ENCODE measurements around the gene CDH11.

Gene CDH11

GRCh38 chr16:65064131-65064530, 57.7 kb downstream of the CDH11 start:
- FAIRE-seq (no peak), DNase-seq (ENCODE audit: insufficient read length, low spot score) (no peak)

GRCh38 chr16:65062736-65063583, 58.9 kb downstream of the CDH11 start:
- FAIRE-seq: no peak
- TF ChIP-seq POU2F2 (IDR thresholded peaks at IDR 0.05; ENCODE audit: low read depth, low read length): no peak
- TF ChIP-seq SPI1 (IDR thresholded peaks at IDR 0.05; ENCODE audit: low read depth, low read length): no peak
- no peak for TF ChIP-seq POLR2A (IDR thresholded peaks at IDR 0.05; ENCODE audit: low read depth, low read length)
- no peak for TF ChIP-seq TAF1 (IDR thresholded peaks at IDR 0.05; ENCODE audit: low read depth, low read length)
- no peak for TF ChIP-seq PAX5 (IDR thresholded peaks at IDR 0.05; ENCODE audit: insufficient read depth, low read length, severe bottlenecking)
- TF ChIP-seq POLR2AphosphoS5 (IDR thresholded peaks at IDR 0.05; ENCODE audit: low read depth, low read length): no peak
- DNase-seq (ENCODE audit: insufficient read length, low spot score): no peak

More at GRCh38 chr16:65064131-65064530, 57.7 kb downstream of the CDH11 start:
- TF ChIP-seq PAX5 (IDR thresholded peaks at IDR 0.05; ENCODE audit: insufficient read depth, low read length, severe bottlenecking): no peak
- TF ChIP-seq POLR2AphosphoS5 (IDR thresholded peaks at IDR 0.05; ENCODE audit: low read depth, low read length): no peak
- no peak for TF ChIP-seq POLR2A (IDR thresholded peaks at IDR 0.05; ENCODE audit: low read depth, low read length)
- TF ChIP-seq TAF1 (IDR thresholded peaks at IDR 0.05; ENCODE audit: low read depth, low read length): no peak

- no peak for DNase-seq (ENCODE audit: insufficient read length, low spot score)
- no peak for TF ChIP-seq TAF1 (IDR thresholded peaks at IDR 0.05; ENCODE audit: low read depth, low read length)
- TF ChIP-seq POLR2A (IDR thresholded peaks at IDR 0.05; ENCODE audit: low read depth, low read length): no peak
- no peak for TF ChIP-seq PAX5 (IDR thresholded peaks at IDR 0.05; ENCODE audit: insufficient read depth, low read length, severe bottlenecking)
- no peak for TF ChIP-seq POU2F2 (IDR thresholded peaks at IDR 0.05; ENCODE audit: low read depth, low read length)
- no peak for TF ChIP-seq POLR2AphosphoS5 (IDR thresholded peaks at IDR 0.05; ENCODE audit: low read depth, low read length)
- no peak for TF ChIP-seq SPI1 (IDR thresholded peaks at IDR 0.05; ENCODE audit: low read depth, low read length)
- FAIRE-seq: no peak
Measured at GRCh38 chr16:65061935-65062518, 59.8 kb downstream of the CDH11 start.

- no peak for FAIRE-seq
- TF ChIP-seq POLR2AphosphoS5 (IDR thresholded peaks at IDR 0.05; ENCODE audit: low read depth, low read length) (no peak), POU2F2 (IDR thresholded peaks at IDR 0.05; ENCODE audit: low read depth, low read length) (no peak), SPI1 (IDR thresholded peaks at IDR 0.05; ENCODE audit: low read depth, low read length) (no peak), PAX5 (IDR thresholded peaks at IDR 0.05; ENCODE audit: insufficient read depth, low read length, severe bottlenecking) (no peak), POLR2A (IDR thresholded peaks at IDR 0.05; ENCODE audit: low read depth, low read length) (no peak), TAF1 (IDR thresholded peaks at IDR 0.05; ENCODE audit: low read depth, low read length) (no peak)
- DNase-seq (ENCODE audit: insufficient read length, low spot score): no peak
Measured at GRCh38 chr16:65061263-65061662, 60.6 kb downstream of the CDH11 start.

GRCh38 chr16:65059406-65059980, 62.4 kb downstream of the CDH11 start:
- DNase-seq (ENCODE audit: insufficient read length, low spot score) (no peak), FAIRE-seq (no peak)

GRCh38 chr16:65057184-65057583, 64.7 kb downstream of the CDH11 start:
- DNase-seq (ENCODE audit: insufficient read length, low spot score) (no peak), FAIRE-seq (no peak)
- TF ChIP-seq POU2F2 (IDR thresholded peaks at IDR 0.05; ENCODE audit: low read depth, low read length): no peak
- no peak for TF ChIP-seq PAX5 (IDR thresholded peaks at IDR 0.05; ENCODE audit: insufficient read depth, low read length, severe bottlenecking)
- TF ChIP-seq TAF1 (IDR thresholded peaks at IDR 0.05; ENCODE audit: low read depth, low read length): no peak
- TF ChIP-seq SPI1 (IDR thresholded peaks at IDR 0.05; ENCODE audit: low read depth, low read length): no peak
- no peak for TF ChIP-seq POLR2AphosphoS5 (IDR thresholded peaks at IDR 0.05; ENCODE audit: low read depth, low read length)
- no peak for TF ChIP-seq POLR2A (IDR thresholded peaks at IDR 0.05; ENCODE audit: low read depth, low read length)

More at GRCh38 chr16:65059406-65059980, 62.4 kb downstream of the CDH11 start:
- TF ChIP-seq TAF1 (IDR thresholded peaks at IDR 0.05; ENCODE audit: low read depth, low read length): no peak
- no peak for TF ChIP-seq POLR2A (IDR thresholded peaks at IDR 0.05; ENCODE audit: low read depth, low read length)
- no peak for TF ChIP-seq POLR2AphosphoS5 (IDR thresholded peaks at IDR 0.05; ENCODE audit: low read depth, low read length)
- no peak for TF ChIP-seq PAX5 (IDR thresholded peaks at IDR 0.05; ENCODE audit: insufficient read depth, low read length, severe bottlenecking)
- TF ChIP-seq SPI1 (IDR thresholded peaks at IDR 0.05; ENCODE audit: low read depth, low read length): no peak
- TF ChIP-seq POU2F2 (IDR thresholded peaks at IDR 0.05; ENCODE audit: low read depth, low read length): no peak

- TF ChIP-seq SPI1 (IDR thresholded peaks at IDR 0.05; ENCODE audit: low read depth, low read length) (no peak), POLR2AphosphoS5 (IDR thresholded peaks at IDR 0.05; ENCODE audit: low read depth, low read length) (no peak)
- FAIRE-seq (no peak), DNase-seq (ENCODE audit: insufficient read length, low spot score) (no peak)
Measured at GRCh38 chr16:65054457-65054856, 67.4 kb downstream of the CDH11 start.

GRCh38 chr16:65049679-65050078, 72.2 kb downstream of the CDH11 start:
- DNase-seq (ENCODE audit: insufficient read length, low spot score): no peak
- TF ChIP-seq POLR2A (IDR thresholded peaks at IDR 0.05; ENCODE audit: low read depth, low read length) (no peak), SPI1 (IDR thresholded peaks at IDR 0.05; ENCODE audit: low read depth, low read length) (no peak), POU2F2 (IDR thresholded peaks at IDR 0.05; ENCODE audit: low read depth, low read length) (no peak)
- FAIRE-seq: no peak

GRCh38 chr16:65045961-65046360, 75.9 kb downstream of the CDH11 start:
- no peak for TF ChIP-seq POLR2A (IDR thresholded peaks at IDR 0.05; ENCODE audit: low read depth, low read length)
- no peak for TF ChIP-seq PAX5 (IDR thresholded peaks at IDR 0.05; ENCODE audit: insufficient read depth, low read length, severe bottlenecking)
- TF ChIP-seq TAF1 (IDR thresholded peaks at IDR 0.05; ENCODE audit: low read depth, low read length): no peak
- no peak for TF ChIP-seq POLR2AphosphoS5 (IDR thresholded peaks at IDR 0.05; ENCODE audit: low read depth, low read length)
- DNase-seq (ENCODE audit: insufficient read length, low spot score) (no peak), FAIRE-seq (no peak)
